Activated naive CD4-positive, alpha-beta T cell treated with Interleukin-2 at 50 U/mL for 16 hours (primary cell): ENCODE data around the gene BRSK2.
"Not testable (repeated sequence)": the region's sequence is repeated elsewhere in the genome, so short reads cannot be mapped to it uniquely, and the experiment has no call there.

Source experiments
- DNase-seq: peaks from one replicate; pipeline ENCODE4 v3.0.0-alpha.2; 2020

Gene BRSK2

GRCh38 chr11:1389932-1390568 lies at the start of gene BRSK2:
BRSK2 (plus strand) TSS chr11:1389934; CDS start chr11:1390285, 351 bp downstream.
- DNase-seq = no peak

GRCh38 chr11:1340111-1340510 lies 49.6 kb upstream of the BRSK2 start:
- DNase-seq = no peak

- DNase-seq = not testable (repeated sequence)
Observed at GRCh38 chr11:1341226-1341625, 48.5 kb upstream of the BRSK2 start.

- DNase-seq = no peak
Observed at GRCh38 chr11:1341928-1342524, 47.7 kb upstream of the BRSK2 start.

GRCh38 chr11:1342946-1343345 lies 46.8 kb upstream of the BRSK2 start:
- DNase-seq = no peak

GRCh38 chr11:1343391-1344055 lies 46.2 kb upstream of the BRSK2 start:
- DNase-seq = no peak

GRCh38 chr11:1344056-1344635 lies 45.6 kb upstream of the BRSK2 start:
- no peak for DNase-seq

- no peak for DNase-seq
Observed at GRCh38 chr11:1345737-1346513, 43.8 kb upstream of the BRSK2 start.

- no peak for DNase-seq
Observed at GRCh38 chr11:1346669-1347390, 42.9 kb upstream of the BRSK2 start.

- not testable (repeated sequence) for DNase-seq
Observed at GRCh38 chr11:1347411-1347999, 42.2 kb upstream of the BRSK2 start.

- no peak for DNase-seq
Observed at GRCh38 chr11:1348146-1348795, 41.5 kb upstream of the BRSK2 start.

- no peak for DNase-seq
Observed at GRCh38 chr11:1348796-1349326, 40.9 kb upstream of the BRSK2 start.

- no peak for DNase-seq
Observed at GRCh38 chr11:1349327-1350041, 40.2 kb upstream of the BRSK2 start.

- no peak for DNase-seq
Observed at GRCh38 chr11:1350086-1350725, 39.5 kb upstream of the BRSK2 start.

GRCh38 chr11:1351278-1351937 lies 38.3 kb upstream of the BRSK2 start:
- no peak for DNase-seq

- DNase-seq = no peak
Observed at GRCh38 chr11:1352696-1353382, 36.9 kb upstream of the BRSK2 start.

- no peak for DNase-seq
Observed at GRCh38 chr11:1353383-1354124, 36.2 kb upstream of the BRSK2 start.
